ENCODE results near the gene KRTAP23-1.

- TF ChIP-seq CTCF (IDR thresholded peaks at IDR 0.05) (no peak), POLR2A (IDR thresholded peaks at IDR 0.05) (no peak)
Measured at GRCh38 chr21:30337276-30337744, 11.1 kb downstream of the KRTAP23-1 start, which contains the start of gene KRTAP27-1.

Data from esophagus squamous epithelium (tissue), 4 donors.